Activated T-cell treated with anti-CD3 and anti-CD28 coated beads, Interleukin-2, amount 50 U/mL, for 24 hours (primary cell): Measurements from ENCODE around the gene CFLAR.

ENCODE experiments used
- DNase-seq: peaks from one replicate; pipeline ENCODE4 v3.0.0-alpha.2; 2020
- H3K27ac Mint-ChIP-seq: 2 replicates; pipeline ENCODE4 v1.8.0; 2020; ENCODE audit warnings: mild to moderate bottlenecking, mixed read lengths
- H3K27me3 Mint-ChIP-seq: 2 replicates; pipeline ENCODE4 v1.8.0; 2020; ENCODE audit warnings: mixed read lengths
- H3K36me3 Mint-ChIP-seq: 2 replicates; pipeline ENCODE4 v1.8.0; 2020; ENCODE audit warnings: low read depth, mixed read lengths
- H3K4me1 Mint-ChIP-seq: 2 replicates; pipeline ENCODE4 v1.8.0; 2020; ENCODE audit warnings: low read depth, mixed read lengths
- H3K4me3 Mint-ChIP-seq: 2 replicates; pipeline ENCODE4 v1.8.0; 2020; ENCODE audit warnings: mild to moderate bottlenecking, moderate library complexity, mixed read lengths
- H3K9me3 Mint-ChIP-seq: 2 replicates; pipeline ENCODE4 v1.8.0; 2020; ENCODE audit warnings: mixed read lengths

CFLAR gene

GRCh38 chr2:201196003-201196402 lies 80.0 kb downstream of the CFLAR start:
- Mint-ChIP-seq H3K27me3 (no peaks in the 10 kb centered on the region), H3K27ac (no peak overlapping the region), H3K4me1 (peaks cover 60% of the 10 kb centered on the region), H3K4me3 (no peak overlapping the region), H3K36me3 (peaks cover 47% of the 10 kb centered on the region), H3K9me3 (no peaks in the 10 kb centered on the region)
- DNase-seq: no peak

- no peak overlapping the region for H3K4me3 Mint-ChIP-seq
- H3K36me3 Mint-ChIP-seq: peaks cover 52% of the 10 kb centered on the region
- no peak for DNase-seq
- H3K9me3 Mint-ChIP-seq: no peaks in the 10 kb centered on the region
- H3K27me3 Mint-ChIP-seq: no peaks in the 10 kb centered on the region
- H3K4me1 Mint-ChIP-seq: peaks cover 52% of the 10 kb centered on the region
- no peak overlapping the region for H3K27ac Mint-ChIP-seq
These were observed 80.8 kb downstream of the CFLAR start for GRCh38 chr2:201196803-201197202.

GRCh38 chr2:201197781-201198180 lies 81.8 kb downstream of the CFLAR start:
- Mint-ChIP-seq H3K4me1 (peaks cover 45% of the 10 kb centered on the region), H3K9me3 (no peaks in the 10 kb centered on the region), H3K27me3 (no peaks in the 10 kb centered on the region), H3K36me3 (peaks cover 50% of the 10 kb centered on the region), H3K27ac (no peak overlapping the region), H3K4me3 (no peak overlapping the region)
- DNase-seq: no peak

GRCh38 chr2:201199847-201200246 lies 83.9 kb downstream of the CFLAR start:
- DNase-seq: no peak
- Mint-ChIP-seq H3K9me3 (no peaks in the 10 kb centered on the region), H3K27ac (no peak overlapping the region), H3K4me1 (peaks cover 30% of the 10 kb centered on the region), H3K36me3 (peaks cover 41% of the 10 kb centered on the region), H3K4me3 (no peak overlapping the region), H3K27me3 (no peaks in the 10 kb centered on the region)

- H3K27me3 Mint-ChIP-seq: no peaks in the 10 kb centered on the region
- no peak overlapping the region for H3K27ac Mint-ChIP-seq
- H3K4me3 Mint-ChIP-seq: no peak overlapping the region
- H3K36me3 Mint-ChIP-seq: peaks cover 41% of the 10 kb centered on the region
- H3K4me1 Mint-ChIP-seq: peaks cover 31% of the 10 kb centered on the region
- no peaks in the 10 kb centered on the region for H3K9me3 Mint-ChIP-seq
- DNase-seq: no peak
These were observed 84.4 kb downstream of the CFLAR start for GRCh38 chr2:201200345-201200744.

GRCh38 chr2:201201371-201201770 lies 85.4 kb downstream of the CFLAR start:
- Mint-ChIP-seq H3K4me1 (peaks cover 27% of the 10 kb centered on the region), H3K27me3 (no peaks in the 10 kb centered on the region), H3K36me3 (peaks cover 35% of the 10 kb centered on the region), H3K4me3 (no peak overlapping the region), H3K9me3 (no peaks in the 10 kb centered on the region), H3K27ac (no peak overlapping the region)
- DNase-seq: no peak

GRCh38 chr2:201203916-201204654 lies 88.1 kb downstream of the CFLAR start:
- H3K4me1 Mint-ChIP-seq: peaks cover 24% of the 10 kb centered on the region

GRCh38 chr2:201204655-201205514 lies 88.9 kb downstream of the CFLAR start:
- DNase-seq: no peak
- Mint-ChIP-seq H3K36me3 (peaks cover 41% of the 10 kb centered on the region), H3K4me3 (no peak overlapping the region), H3K27me3 (no peaks in the 10 kb centered on the region), H3K27ac (no peak overlapping the region), H3K4me1 (peaks cover 26% of the 10 kb centered on the region), H3K9me3 (no peaks in the 10 kb centered on the region)

More at GRCh38 chr2:201203916-201204654, 88.1 kb downstream of the CFLAR start:
- DNase-seq: no peak
- Mint-ChIP-seq H3K36me3 (peaks cover 36% of the 10 kb centered on the region), H3K27me3 (no peaks in the 10 kb centered on the region), H3K9me3 (no peaks in the 10 kb centered on the region), H3K4me3 (no peak overlapping the region), H3K27ac (no peak overlapping the region)

GRCh38 chr2:201205515-201205849 lies 89.5 kb downstream of the CFLAR start:
- DNase-seq: no peak
- Mint-ChIP-seq H3K4me1 (peaks cover 31% of the 10 kb centered on the region), H3K27me3 (no peaks in the 10 kb centered on the region), H3K27ac (no peak overlapping the region), H3K9me3 (no peaks in the 10 kb centered on the region), H3K36me3 (peaks cover 40% of the 10 kb centered on the region), H3K4me3 (no peak overlapping the region)

GRCh38 chr2:201208563-201209252 lies 92.7 kb downstream of the CFLAR start:
- Mint-ChIP-seq H3K4me1 (peaks cover 39% of the 10 kb centered on the region), H3K9me3 (no peaks in the 10 kb centered on the region), H3K4me3 (no peak overlapping the region), H3K36me3 (peaks cover 35% of the 10 kb centered on the region), H3K27ac (peak overlapping the region; percentile 8), H3K27me3 (no peaks in the 10 kb centered on the region)
- no peak for DNase-seq

- no peaks in the 10 kb centered on the region for H3K27me3 Mint-ChIP-seq
- H3K27ac Mint-ChIP-seq: no peak overlapping the region
These were observed 100.0 kb downstream of the CFLAR start for GRCh38 chr2:201215963-201216362.

GRCh38 chr2:201216918-201217317 lies 101.0 kb downstream of the CFLAR start:
- no peaks in the 10 kb centered on the region for H3K27me3 Mint-ChIP-seq
- no peak for DNase-seq
- no peak overlapping the region for H3K4me3 Mint-ChIP-seq
- H3K36me3 Mint-ChIP-seq: peaks cover 25% of the 10 kb centered on the region
- peaks cover 39% of the 10 kb centered on the region for H3K4me1 Mint-ChIP-seq
- no peak overlapping the region for H3K27ac Mint-ChIP-seq
- H3K9me3 Mint-ChIP-seq: no peaks in the 10 kb centered on the region

More at GRCh38 chr2:201215963-201216362, 100.0 kb downstream of the CFLAR start:
- H3K4me1 Mint-ChIP-seq: peaks cover 45% of the 10 kb centered on the region
- H3K36me3 Mint-ChIP-seq: peaks cover 28% of the 10 kb centered on the region
- no peaks in the 10 kb centered on the region for H3K9me3 Mint-ChIP-seq
- no peak for DNase-seq
- no peak overlapping the region for H3K4me3 Mint-ChIP-seq

- Mint-ChIP-seq H3K9me3 (no peaks in the 10 kb centered on the region), H3K27ac (no peak overlapping the region), H3K4me1 (peaks cover 51% of the 10 kb centered on the region), H3K27me3 (no peaks in the 10 kb centered on the region), H3K36me3 (peaks cover 25% of the 10 kb centered on the region), H3K4me3 (no peak overlapping the region)
- no peak for DNase-seq
These were observed 102.8 kb downstream of the CFLAR start for GRCh38 chr2:201218780-201219179.

- H3K27ac Mint-ChIP-seq: peak overlapping the region; percentile 74
- H3K4me3 Mint-ChIP-seq: no peak overlapping the region
- peaks cover 25% of the 10 kb centered on the region for H3K36me3 Mint-ChIP-seq
- H3K4me1 Mint-ChIP-seq: peaks cover 52% of the 10 kb centered on the region
- no peak for DNase-seq
- no peaks in the 10 kb centered on the region for H3K27me3 Mint-ChIP-seq
- no peaks in the 10 kb centered on the region for H3K9me3 Mint-ChIP-seq
These were observed 103.5 kb downstream of the CFLAR start for GRCh38 chr2:201219328-201220096.
